Measurements from ENCODE around the gene SET.

DNA sequence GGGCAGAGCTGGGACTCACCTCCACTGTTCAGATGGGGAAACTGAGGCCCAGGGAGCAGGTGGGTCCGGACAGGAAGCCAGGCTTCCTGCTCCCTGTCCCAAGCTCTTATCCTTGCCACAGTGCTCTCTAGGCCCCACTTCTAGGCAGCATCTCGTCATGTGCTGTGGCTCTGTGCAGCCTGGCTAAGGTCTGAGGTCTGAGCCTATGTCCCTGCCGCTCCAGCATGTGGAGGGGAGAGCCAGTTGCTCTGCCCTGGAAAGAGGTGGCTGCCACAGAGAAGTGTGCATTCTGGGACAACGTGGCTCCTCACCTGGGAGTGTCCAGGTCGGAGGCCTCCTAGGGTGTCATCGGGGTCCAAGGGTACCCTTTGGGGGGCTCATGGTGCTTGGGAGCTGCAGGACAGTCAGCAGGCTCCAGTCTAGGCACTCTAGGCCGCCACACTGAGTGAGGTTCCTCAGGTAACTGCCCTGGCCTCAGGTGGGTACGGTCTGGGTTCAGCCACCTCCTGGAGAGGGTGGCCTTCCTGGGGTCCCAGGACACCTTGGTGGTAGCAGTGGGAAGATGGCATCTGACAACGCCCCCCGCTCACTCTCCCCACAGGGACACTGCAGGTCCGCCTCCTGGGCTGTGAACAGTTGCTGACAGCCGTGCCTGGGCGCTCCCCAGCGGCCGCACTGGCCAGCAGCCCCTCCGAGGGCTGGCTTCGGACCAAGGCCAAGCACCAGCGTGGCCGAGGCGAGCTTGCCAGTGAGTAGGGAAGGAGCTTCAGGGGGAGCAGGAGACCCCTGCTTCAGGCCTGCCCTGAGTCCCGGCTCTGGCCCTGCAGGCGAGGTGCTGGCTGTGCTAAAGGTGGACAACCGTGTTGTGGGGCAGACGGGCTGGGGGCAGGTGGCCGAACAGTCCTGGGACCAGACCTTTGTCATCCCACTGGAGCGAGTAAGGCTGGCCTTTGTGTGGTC lies 23.7 kb downstream of the SET start:
- TF ChIP-seq EZH2 (IDR thresholded peaks at IDR 0.05; ENCODE audit: low read depth, low read length, severe bottlenecking) (no peak), EGR1 (IDR thresholded peaks at IDR 0.05; ENCODE audit: borderline replicate concordance, low read depth, low read length) (no peak), CHD2 (IDR thresholded peaks at IDR 0.05; ENCODE audit: low read length) (no peak)
- TF ChIP-seq, protein P1, sequence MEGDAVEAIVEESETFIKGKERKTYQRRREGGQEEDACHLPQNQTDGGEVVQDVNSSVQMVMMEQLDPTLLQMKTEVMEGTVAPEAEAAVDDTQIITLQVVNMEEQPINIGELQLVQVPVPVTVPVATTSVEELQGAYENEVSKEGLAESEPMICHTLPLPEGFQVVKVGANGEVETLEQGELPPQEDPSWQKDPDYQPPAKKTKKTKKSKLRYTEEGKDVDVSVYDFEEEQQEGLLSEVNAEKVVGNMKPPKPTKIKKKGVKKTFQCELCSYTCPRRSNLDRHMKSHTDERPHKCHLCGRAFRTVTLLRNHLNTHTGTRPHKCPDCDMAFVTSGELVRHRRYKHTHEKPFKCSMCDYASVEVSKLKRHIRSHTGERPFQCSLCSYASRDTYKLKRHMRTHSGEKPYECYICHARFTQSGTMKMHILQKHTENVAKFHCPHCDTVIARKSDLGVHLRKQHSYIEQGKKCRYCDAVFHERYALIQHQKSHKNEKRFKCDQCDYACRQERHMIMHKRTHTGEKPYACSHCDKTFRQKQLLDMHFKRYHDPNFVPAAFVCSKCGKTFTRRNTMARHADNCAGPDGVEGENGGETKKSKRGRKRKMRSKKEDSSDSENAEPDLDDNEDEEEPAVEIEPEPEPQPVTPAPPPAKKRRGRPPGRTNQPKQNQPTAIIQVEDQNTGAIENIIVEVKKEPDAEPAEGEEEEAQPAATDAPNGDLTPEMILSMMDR (IDR thresholded peaks at IDR 0.05; ENCODE audit: control extremely low read depth in 1 of 3, insufficient read depth in 1 of 3, low read depth in 1 of 3, low read length in 3 of 3): no peak

Data from H1 (cell line).